ENCODE measurements around the gene RNF150. TPM values are rescaled to one million over a fixed set of nuclear protein-coding genes. Genes with fewer than 3 reads are reported as not detected.

RNF150 gene
- total RNA-seq, 1 experiment from 2014 or later = 0.14 TPM

GRCh38 chr4:141028024-141028529 is 105.2 kb downstream of the RNF150 start:
- intact Hi-C loops (cut with micrococcal nuclease; ENCODE audit: unreplicated experiment) = no loop called here
- no peak overlapping the region for H3K4me3 Mint-ChIP-seq (ENCODE audit: unreplicated experiment)
- H3K9me3 Mint-ChIP-seq (ENCODE audit: unreplicated experiment) = no peaks in the 10 kb centered on the region
- Histone ChIP-seq H3K4me3 (ENCODE audit: low read depth, low read length) (no peak overlapping the region), H3K9me3 (no peaks in the 10 kb centered on the region), H3K4me1 (no peaks in the 10 kb centered on the region), H3K27me3 (replicated peaks; ENCODE audit: control insufficient read depth, insufficient read depth, low read length) (no peaks in the 10 kb centered on the region; the same call in none of the 2 replicates), H3K36me3 (ENCODE audit: control insufficient read depth, insufficient read depth, low read length) (no peaks in the 10 kb centered on the region)
- TF ChIP-seq CTCF (IDR thresholded peaks at IDR 0.05; ENCODE audit: insufficient read depth in 1 of 2, low read depth in 1 of 2, low read length in 1 of 2, severe bottlenecking in 1 of 2, unreplicated experiment in 1 of 2) = no peak
- BruUV-seq (replicated peaks) = no TSS peak
- H3K27ac Mint-ChIP-seq (ENCODE audit: unreplicated experiment) = no peak overlapping the region
- no peaks in the 10 kb centered on the region for H3K4me1 Mint-ChIP-seq (ENCODE audit: low read depth, unreplicated experiment)
- DNase-seq = no peak
- ChIA-PET CTCF (no interaction called here), POLR2A (no interaction called here)
- H3K27me3 Mint-ChIP-seq (ENCODE audit: insufficient read depth, unreplicated experiment) = peaks cover 17% of the 10 kb centered on the region
- H3K36me3 Mint-ChIP-seq (ENCODE audit: insufficient read depth, unreplicated experiment) = no peaks in the 10 kb centered on the region

- Mint-ChIP-seq H3K4me3 (ENCODE audit: unreplicated experiment) (no peak overlapping the region), H3K27ac (ENCODE audit: unreplicated experiment) (no peak overlapping the region)
Observed at GRCh38 chr4:141027421-141027820, 105.8 kb downstream of the RNF150 start.

DNA sequence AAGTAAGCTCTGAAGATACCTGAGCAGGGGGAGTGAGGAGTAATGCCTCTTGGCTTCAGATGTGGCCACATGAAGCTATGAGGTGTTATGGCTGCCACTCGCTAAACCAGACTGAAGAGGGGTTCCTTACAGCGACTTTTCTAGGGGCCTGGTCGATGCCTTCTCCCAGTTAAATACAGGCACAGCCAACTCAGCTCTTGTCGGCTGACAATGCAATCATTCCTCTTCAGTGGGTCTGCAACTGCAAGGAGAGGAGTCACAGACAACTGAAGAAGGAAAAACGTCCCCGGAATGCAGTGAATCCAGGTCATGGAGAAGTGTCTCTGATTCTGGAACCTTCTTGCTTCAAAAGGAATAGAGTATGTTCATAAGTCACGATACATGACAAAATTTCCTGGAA is 106.4 kb downstream of the RNF150 start:
- POLR2A ChIA-PET = no interaction called here
- H3K27ac Mint-ChIP-seq (ENCODE audit: unreplicated experiment) = no peak overlapping the region
- no TSS peak for BruUV-seq (replicated peaks)

More at GRCh38 chr4:141027421-141027820, 105.8 kb downstream of the RNF150 start:
- no peaks in the 10 kb centered on the region; the same call in none of the 2 replicates for H3K27me3 ChIP-seq (replicated peaks; ENCODE audit: control insufficient read depth, insufficient read depth, low read length)
- no peak overlapping the region for H3K4me3 ChIP-seq (ENCODE audit: low read depth, low read length)
- H3K36me3 ChIP-seq (ENCODE audit: control insufficient read depth, insufficient read depth, low read length) = no peaks in the 10 kb centered on the region
- Mint-ChIP-seq H3K4me1 (ENCODE audit: low read depth, unreplicated experiment) (no peaks in the 10 kb centered on the region), H3K9me3 (ENCODE audit: unreplicated experiment) (no peaks in the 10 kb centered on the region), H3K36me3 (ENCODE audit: insufficient read depth, unreplicated experiment) (no peaks in the 10 kb centered on the region), H3K27me3 (ENCODE audit: insufficient read depth, unreplicated experiment) (peaks cover 17% of the 10 kb centered on the region)
- ChIA-PET POLR2A (interaction anchor here (0.6 kb wide), 1 partner anchor 332 kb away, joined by 10 read pairs; no protein-coding TSS in a partner anchor), CTCF (no interaction called here)
- BruUV-seq (replicated peaks) = no TSS peak
- intact Hi-C loops (cut with micrococcal nuclease; ENCODE audit: unreplicated experiment) = no loop called here
- H3K4me1 ChIP-seq = no peaks in the 10 kb centered on the region
- TF ChIP-seq CTCF (IDR thresholded peaks at IDR 0.05; ENCODE audit: insufficient read depth in 1 of 2, low read depth in 1 of 2, low read length in 1 of 2, severe bottlenecking in 1 of 2, unreplicated experiment in 1 of 2) = no peak
- H3K9me3 ChIP-seq = no peaks in the 10 kb centered on the region
- DNase-seq = no peak

More for the DNA sequence above, 106.4 kb downstream of the RNF150 start:
- intact Hi-C loops (cut with micrococcal nuclease; ENCODE audit: unreplicated experiment) = no loop called here
- no peaks in the 10 kb centered on the region for H3K36me3 Mint-ChIP-seq (ENCODE audit: insufficient read depth, unreplicated experiment)
- no peaks in the 10 kb centered on the region for H3K9me3 Mint-ChIP-seq (ENCODE audit: unreplicated experiment)
- CTCF ChIA-PET = no interaction called here
- Histone ChIP-seq H3K27me3 (replicated peaks; ENCODE audit: control insufficient read depth, insufficient read depth, low read length) (no peaks in the 10 kb centered on the region; the same call in none of the 2 replicates), H3K4me3 (ENCODE audit: low read depth, low read length) (no peak overlapping the region), H3K9me3 (no peaks in the 10 kb centered on the region), H3K36me3 (ENCODE audit: control insufficient read depth, insufficient read depth, low read length) (no peaks in the 10 kb centered on the region), H3K4me1 (no peaks in the 10 kb centered on the region)
- no peak for TF ChIP-seq CTCF (IDR thresholded peaks at IDR 0.05; ENCODE audit: insufficient read depth in 1 of 2, low read depth in 1 of 2, low read length in 1 of 2, severe bottlenecking in 1 of 2, unreplicated experiment in 1 of 2)
- H3K27me3 Mint-ChIP-seq (ENCODE audit: insufficient read depth, unreplicated experiment) = peaks cover 17% of the 10 kb centered on the region
- no peak overlapping the region for H3K4me3 Mint-ChIP-seq (ENCODE audit: unreplicated experiment)
- DNase-seq = no peak
- no peaks in the 10 kb centered on the region for H3K4me1 Mint-ChIP-seq (ENCODE audit: low read depth, unreplicated experiment)

Data from Caco-2 (cell line).